GM18507 (cell line): ENCODE data around the gene EGLN2.
A peak's percentile ranks its signal among the peaks of the same experiment; 100 is the strongest.
"Not testable (repeated sequence)": the region's sequence is repeated elsewhere in the genome, so short reads cannot be mapped to it uniquely, and the experiment has no call there.

Experiments used
- DNase-seq: peaks from one replicate; pipeline ENCODE4 v3.0.0; 2011; ENCODE audit warnings: low read depth; ENCODE audit not compliant: insufficient read length; ENCODE audit errors: extremely low spot score
- FAIRE-seq: peaks from 2 replicates; lab custom pipeline; 2011; peaks lifted over from hg19 to GRCh38; lab: Jason Lieb, UNC

Gene EGLN2

DNA sequence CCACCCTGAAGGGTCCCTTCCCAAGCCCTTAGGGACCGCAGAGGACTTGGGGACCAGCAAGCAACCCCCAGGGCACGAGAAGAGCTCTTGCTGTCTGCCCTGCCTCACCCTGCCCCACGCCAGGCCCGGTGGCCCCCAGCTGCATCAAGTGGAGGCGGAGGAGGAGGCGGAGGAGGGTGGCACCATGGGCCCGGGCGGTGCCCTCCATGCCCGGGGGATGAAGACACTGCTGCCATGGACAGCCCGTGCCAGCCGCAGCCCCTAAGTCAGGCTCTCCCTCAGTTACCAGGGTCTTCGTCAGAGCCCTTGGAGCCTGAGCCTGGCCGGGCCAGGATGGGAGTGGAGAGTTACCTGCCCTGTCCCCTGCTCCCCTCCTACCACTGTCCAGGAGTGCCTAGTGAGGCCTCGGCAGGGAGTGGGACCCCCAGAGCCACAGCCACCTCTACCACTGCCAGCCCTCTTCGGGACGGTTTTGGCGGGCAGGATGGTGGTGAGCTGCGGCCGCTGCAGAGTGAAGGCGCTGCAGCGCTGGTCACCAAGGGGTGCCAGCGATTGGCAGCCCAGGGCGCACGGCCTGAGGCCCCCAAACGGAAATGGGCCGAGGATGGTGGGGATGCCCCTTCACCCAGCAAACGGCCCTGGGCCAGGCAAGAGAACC is 1.5 kb downstream of the EGLN2 start:
- FAIRE-seq (no peak), DNase-seq (no peak)

GRCh38 chr19:40800997-40801377 is 2.0 kb downstream of the EGLN2 start:
- no peak for FAIRE-seq
- DNase-seq: no peak

DNA sequence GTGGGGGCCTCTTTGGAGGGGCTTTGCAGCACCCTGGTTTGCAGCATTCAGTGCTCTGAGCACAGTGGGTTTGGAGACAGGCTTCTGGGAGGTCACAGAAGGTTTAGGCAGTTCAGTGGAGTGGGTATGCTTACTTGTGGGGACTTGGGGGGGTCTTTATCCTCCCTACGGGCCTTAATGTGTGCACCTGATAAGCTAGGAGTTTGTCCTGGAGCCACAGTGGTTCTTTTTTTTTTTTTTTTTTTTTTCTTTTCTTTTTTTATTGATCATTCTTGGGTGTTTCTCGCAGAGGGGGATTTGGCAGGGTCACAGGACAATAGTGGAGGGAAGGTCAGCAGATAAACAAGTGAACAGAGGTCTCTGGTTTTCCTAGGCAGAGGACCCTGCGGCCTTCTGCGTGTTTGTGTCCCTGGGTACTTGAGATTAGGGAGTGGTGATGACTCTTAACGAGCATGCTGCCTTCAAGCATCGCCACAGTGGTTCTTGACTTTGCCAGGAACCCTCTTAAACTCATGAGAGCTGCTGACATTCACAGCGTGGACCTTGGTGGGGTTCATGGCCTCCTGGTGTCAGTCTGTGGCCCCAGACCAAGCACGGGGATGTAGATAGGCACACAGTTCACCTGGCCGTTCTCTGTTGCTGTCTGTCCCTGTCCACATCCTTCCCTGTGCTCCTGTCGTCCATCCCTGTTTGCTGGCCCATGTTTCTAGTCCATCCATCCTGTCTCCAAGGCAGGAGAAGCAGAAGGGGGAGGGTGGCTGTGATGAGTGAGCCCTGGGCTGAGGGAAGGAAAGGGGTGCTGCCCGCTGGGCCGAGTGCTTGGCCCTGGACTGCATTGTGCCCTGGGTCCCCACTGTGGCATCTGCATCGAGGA is 2.7 kb downstream of the EGLN2 start:
- FAIRE-seq: no peak
- DNase-seq: no peak

- no peak for DNase-seq
- FAIRE-seq: no peak
Measured at GRCh38 chr19:40802300-40803169, 3.5 kb downstream of the EGLN2 start.

GRCh38 chr19:40803170-40803856 is 4.3 kb downstream of the EGLN2 start:
- FAIRE-seq (no peak), DNase-seq (no peak)

GRCh38 chr19:40803857-40804782 is 5.1 kb downstream of the EGLN2 start:
- DNase-seq: no peak
- peak; percentile 92 for FAIRE-seq

GRCh38 chr19:40804783-40805242 is 5.8 kb downstream of the EGLN2 start:
- DNase-seq: no peak
- FAIRE-seq: no peak

GRCh38 chr19:40805258-40805868 is 6.4 kb downstream of the EGLN2 start:
- no peak for DNase-seq

GRCh38 chr19:40806423-40807146 is 7.6 kb downstream of the EGLN2 start:
- FAIRE-seq (peak; percentile 75), DNase-seq (peak; percentile 72)

More at GRCh38 chr19:40805258-40805868, 6.4 kb downstream of the EGLN2 start:
- FAIRE-seq: no peak

DNA sequence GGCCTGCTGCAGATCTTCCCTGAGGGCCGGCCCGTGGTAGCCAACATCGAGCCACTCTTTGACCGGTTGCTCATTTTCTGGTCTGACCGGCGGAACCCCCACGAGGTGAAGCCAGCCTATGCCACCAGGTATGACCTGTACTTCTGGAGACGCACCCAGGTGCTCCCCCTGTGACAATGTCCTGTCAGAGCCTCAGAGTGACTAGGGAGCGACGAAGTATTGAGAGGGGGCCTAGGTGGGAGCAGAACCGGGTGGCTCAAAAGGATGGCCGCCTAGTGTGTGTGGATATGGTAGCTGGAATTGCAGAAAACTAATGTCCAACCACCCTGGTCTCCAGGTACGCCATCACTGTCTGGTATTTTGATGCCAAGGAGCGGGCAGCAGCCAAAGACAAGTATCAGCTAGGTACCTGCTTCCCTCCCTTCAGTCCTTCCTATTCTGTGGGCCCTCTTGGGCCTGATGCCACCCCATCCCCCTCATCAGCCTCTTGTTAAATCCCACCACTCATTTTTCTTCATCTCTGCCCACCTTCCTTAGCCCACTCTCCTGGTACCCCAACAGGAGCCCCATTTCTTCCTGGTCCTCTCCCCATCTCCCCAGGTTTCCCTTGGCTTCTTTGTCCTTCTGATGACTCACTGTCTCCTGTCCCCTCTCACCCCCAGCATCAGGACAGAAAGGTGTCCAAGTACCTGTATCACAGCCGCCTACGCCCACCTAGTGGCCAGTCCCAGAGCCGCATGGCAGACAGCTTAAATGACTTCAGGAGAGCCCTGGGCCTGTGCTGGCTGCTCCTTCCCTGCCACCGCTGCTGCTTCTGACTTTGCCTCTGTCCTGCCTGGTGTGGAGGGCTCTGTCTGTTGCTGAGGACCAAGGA is 8.4 kb downstream of the EGLN2 start:
- no peak for FAIRE-seq
- DNase-seq: no peak

- no peak for DNase-seq
- FAIRE-seq: no peak
Measured at GRCh38 chr19:40808021-40808325, 9.0 kb downstream of the EGLN2 start.

DNA sequence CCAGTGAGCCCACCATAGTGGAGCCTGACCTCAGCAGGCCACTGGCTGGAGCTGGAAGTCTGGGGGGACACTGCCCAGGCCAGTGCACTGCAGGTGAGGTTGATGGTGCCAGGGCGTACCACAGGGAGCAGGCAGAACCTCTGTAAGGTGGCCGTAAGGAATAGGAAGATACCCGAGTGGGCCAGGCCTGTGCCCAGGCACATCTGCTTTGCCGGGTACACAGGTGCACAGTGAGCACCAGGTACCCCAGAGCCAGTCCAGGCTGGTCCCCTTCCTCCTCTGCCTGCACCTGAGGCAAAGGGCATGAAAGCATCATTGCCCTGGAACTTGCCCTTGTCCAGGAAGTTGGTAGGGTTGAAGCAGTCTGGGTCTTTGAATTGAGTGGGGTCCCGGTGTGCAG is 9.5 kb downstream of the EGLN2 start:
- FAIRE-seq: no peak
- no peak for DNase-seq

- DNase-seq (no peak), FAIRE-seq (no peak)
Measured at GRCh38 chr19:40809358-40810086, 10.5 kb downstream of the EGLN2 start.

DNA sequence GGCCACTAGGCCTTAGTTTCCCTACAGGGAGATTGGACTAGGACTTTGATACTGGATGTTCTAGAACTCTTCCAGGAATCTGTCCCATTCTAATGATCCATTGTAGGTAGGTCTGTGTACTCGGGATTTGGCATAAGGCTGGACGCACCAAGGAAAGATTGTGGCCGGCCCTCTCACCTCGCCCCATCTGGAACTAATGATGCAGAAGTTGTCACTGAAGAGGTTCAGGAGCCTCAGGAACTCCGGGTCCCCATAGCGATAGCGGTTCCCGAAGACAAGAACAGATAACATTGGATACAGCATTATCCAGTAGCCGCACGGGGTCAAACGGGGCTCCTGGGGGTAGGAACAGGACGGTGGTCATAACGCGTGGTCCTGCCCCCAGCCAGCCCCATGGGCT is 11.2 kb downstream of the EGLN2 start:
- DNase-seq (no peak), FAIRE-seq (no peak)

- FAIRE-seq: peak; percentile 93
- not testable (repeated sequence) for DNase-seq
Measured at GRCh38 chr19:40810649-40811408, 11.8 kb downstream of the EGLN2 start.
